CD14-positive monocyte (primary cell): ENCODE measurements around the gene CCS. TPM values are rescaled to one million over a fixed set of nuclear protein-coding genes. Genes with fewer than 3 reads are reported as not detected.
A peak's percentile ranks its signal among the peaks of the same experiment; 100 is the strongest.

Source experiments
- DNase-seq, 3 donors: peaks; one replicate each; pipeline ENCODE4 v3.0.0-alpha.2; 2011 to 2022
- H2AFZ ChIP-seq: 2 replicates; pipeline ENCODE4 v1.6.0; 2012; ENCODE audit warnings: mild to moderate bottlenecking, low read depth, low read length, inconsistent platforms; ENCODE audit not compliant: insufficient read depth, poor library complexity, severe bottlenecking
- H3K27ac ChIP-seq, 2 donors: 1 replicate in 1 of 2; 2 replicates in 1 of 2; pipeline ENCODE4 v1.5.1; 2012 to 2013; ENCODE audit warnings: low read length in 2 of 2, control low read depth in 1 of 2, inconsistent platforms in 1 of 2, low read depth in 1 of 2, mild to moderate bottlenecking in 1 of 2
- H3K27me3 ChIP-seq, 2 donors: one replicate each; pipeline versions ENCODE4 v1.6.0 to v1.6.1; 2011 to 2013; ENCODE audit warnings: low read length in 2 of 2; ENCODE audit not compliant: control insufficient read depth in 2 of 2, insufficient read depth in 2 of 2
- H3K36me3 ChIP-seq, 2 donors: replicated peaks in 1 of 2; 1 replicate in 1 of 2; 2 replicates in 1 of 2; pipeline versions ENCODE4 v1.5.1 to v1.6.1; 2012 to 2013; ENCODE audit warnings: low read length in 2 of 2, control low read depth in 1 of 2, inconsistent platforms in 1 of 2, mild to moderate bottlenecking in 1 of 2; ENCODE audit not compliant: insufficient read depth in 2 of 2, control insufficient read depth in 1 of 2
- H3K4me1 ChIP-seq, 2 donors: 1 replicate in 1 of 2; 2 replicates in 1 of 2; pipeline versions ENCODE4 v1.5.1 to v1.6.1; 2012 to 2013; ENCODE audit warnings: low read length in 2 of 2, control low read depth in 1 of 2, inconsistent platforms in 1 of 2, mild to moderate bottlenecking in 1 of 2, moderate library complexity in 1 of 2; ENCODE audit not compliant: insufficient read depth in 2 of 2, control insufficient read depth in 1 of 2
- H3K4me2 ChIP-seq: replicated peaks from 2 replicates; pipeline ENCODE3; 2012; ENCODE audit warnings: low read length, moderate library complexity, mild to moderate bottlenecking; ENCODE audit not compliant: poor library complexity, severe bottlenecking; ENCODE audit errors: extremely low read depth
- H3K4me3 ChIP-seq, 3 experiments: fragments of 200-600 bp in 1 of 3; sonication (generic) in 1 of 3; replicated peaks in 1 of 3; 1 replicate in 2 of 3; 2 replicates in 1 of 3; pipeline ENCODE4 v1.5.1; 2011 to 2013; ENCODE audit warnings: low read length in 3 of 3, mild to moderate bottlenecking in 3 of 3, control low read depth in 2 of 3, low read depth in 2 of 3, inconsistent platforms in 1 of 3, moderate library complexity in 1 of 3
- H3K79me2 ChIP-seq: 2 replicates; pipeline ENCODE4 v1.6.0; 2012; ENCODE audit warnings: mild to moderate bottlenecking, control low read depth, inconsistent platforms, low read length, moderate library complexity; ENCODE audit not compliant: insufficient read depth
- H3K9ac ChIP-seq: 2 replicates; pipeline ENCODE4 v1.6.0; 2017; ENCODE audit warnings: low read length, mild to moderate bottlenecking; ENCODE audit not compliant: insufficient read depth, poor library complexity, severe bottlenecking
- H3K9me3 ChIP-seq, 2 donors: replicated peaks in 1 of 2; 1 replicate in 1 of 2; 2 replicates in 1 of 2; pipeline versions ENCODE4 v1.5.1 to v1.6.1; 2012 to 2013; ENCODE audit warnings: low read length in 2 of 2, control low read depth in 1 of 2; ENCODE audit not compliant: control insufficient read depth in 1 of 2, insufficient read depth in 1 of 2
- H4K20me1 ChIP-seq: 2 replicates; pipeline ENCODE4 v1.6.0; 2012; ENCODE audit warnings: mild to moderate bottlenecking, low read length, control low read depth, moderate library complexity; ENCODE audit not compliant: insufficient read depth
- H3K27ac Mint-ChIP-seq, 7 donors: one replicate each; pipeline ENCODE4 v1.8.0; 2020; ENCODE audit warnings: mild to moderate bottlenecking in 7 of 7, mixed read lengths in 7 of 7, moderate library complexity in 6 of 7, inconsistent platforms in 2 of 7
- H3K27me3 Mint-ChIP-seq, 3 donors: one replicate each; pipeline ENCODE4 v1.8.0; 2021 to 2022; ENCODE audit warnings: low read depth in 3 of 3, mild to moderate bottlenecking in 3 of 3, mixed read lengths in 3 of 3, moderate library complexity in 3 of 3, inconsistent platforms in 1 of 3
- H3K36me3 Mint-ChIP-seq, 2 donors: one replicate each; pipeline ENCODE4 v1.8.0; 2020; ENCODE audit warnings: mixed read lengths in 2 of 2, inconsistent platforms in 1 of 2, mild to moderate bottlenecking in 1 of 2
- H3K4me1 Mint-ChIP-seq: one replicate; pipeline ENCODE4 v1.8.0; 2020; ENCODE audit warnings: mild to moderate bottlenecking, mixed read lengths
- H3K4me3 Mint-ChIP-seq, 2 donors: one replicate each; pipeline ENCODE4 v1.8.0; 2020; ENCODE audit warnings: mild to moderate bottlenecking in 2 of 2, mixed read lengths in 2 of 2, moderate library complexity in 1 of 2
- H3K9me3 Mint-ChIP-seq, 7 donors: one replicate each; pipeline ENCODE4 v1.8.0; 2020 to 2022; ENCODE audit warnings: mixed read lengths in 7 of 7, mild to moderate bottlenecking in 6 of 7, moderate library complexity in 6 of 7, inconsistent platforms in 2 of 7
- CTCF ChIP-seq: fragments of 200-600 bp; IDR thresholded peaks from one replicate; pipeline ENCODE4 v1.8.0; 2022; ENCODE audit warnings: antibody characterized with exemption, mild to moderate bottlenecking
- WGBS: methylation state at CpG from one replicate; pipeline ENCODE4 v1.1.5; 2013; ENCODE audit warnings: missing lambda C conversion rate; ENCODE audit not compliant: insufficient coverage; 5-methylcytosine and 5-hydroxymethylcytosine counted together
- intact Hi-C, 2 donors: fragments of 100-400 bp; cut with micrococcal nuclease; formaldehyde crosslinking; loops; one replicate each; pipeline versions ENCODE4 v1.15.0 to v1.15.1; 2023
- polyA plus RNA-seq, 3 donors: library from polyadenylated mRNA; depleted of rRNA in 1 of 3; unstranded in 2 of 3; stranded (reverse) in 1 of 3; fragments of 300-500 nt in 2 of 3; fragments of >200 nt in 1 of 3; fragmentation: Illumina TruSeq in 2 of 3; gene quantifications; 1 replicate in 2 of 3; 2 replicates in 1 of 3; pipeline ENCODE4 v1.2.3, GENCODE V29; 2012 to 2021

CCS gene
- polyA plus RNA-seq, 3 donors, result 26.9 to 67.9 (median 37.0) TPM

GRCh38 chr11:66631883-66632282 is 38.9 kb downstream of the CCS start:
- H3K4me2 ChIP-seq, result no peak overlapping the region
- no peak overlapping the region for H3K4me3 Mint-ChIP-seq

DNA sequence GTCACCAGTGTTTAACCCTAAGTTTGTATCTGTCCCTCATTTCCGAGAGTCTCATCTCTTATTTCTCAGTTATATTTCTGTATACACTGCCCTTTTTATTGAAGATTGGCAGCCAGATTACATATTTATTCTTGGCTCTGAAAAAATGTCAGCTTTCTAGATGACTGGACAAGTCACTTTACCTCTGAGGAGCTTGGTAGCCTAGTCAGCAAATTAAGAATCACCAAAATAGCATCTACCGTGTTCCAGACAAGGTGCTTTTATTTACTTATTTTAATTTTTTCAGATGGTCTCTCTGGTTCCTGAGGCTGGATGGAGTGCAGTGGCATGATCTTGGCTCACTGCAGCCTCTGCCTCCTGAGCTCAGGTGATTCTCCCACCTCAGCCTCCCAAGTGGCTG is 40.0 kb downstream of the CCS start:
- H3K9ac ChIP-seq, result no peak overlapping the region
- intact Hi-C loops, result no loop called here
- Mint-ChIP-seq H3K27ac (no peak overlapping the region), H3K27me3 (no peaks in the 10 kb centered on the region), H3K4me3 (no peak overlapping the region), H3K36me3 (peaks cover 32 to 55% of the 10 kb centered on the region in 2 donors), H3K9me3 (peaks cover 0 to 2% (median 0%) of the 10 kb centered on the region in 7 donors), H3K4me1 (peaks cover 9% of the 10 kb centered on the region)
- H3K36me3 ChIP-seq, result peaks cover 36 to 54% of the 10 kb centered on the region in 2 donors
- H3K9me3 ChIP-seq, result no peaks in the 10 kb centered on the region
- no peak overlapping the region for H3K4me2 ChIP-seq
- WGBS, result no CpG with 5 or more reads among the region's 2 CpGs
- H3K4me1 ChIP-seq, result peaks cover 8 to 10% of the 10 kb centered on the region in 2 donors
- no peak overlapping the region for H3K27ac ChIP-seq
- TF ChIP-seq CTCF, result no peak
- H3K79me2 ChIP-seq, result peaks cover 100% of the 10 kb centered on the region
- DNase-seq, result no peak
- H3K4me3 ChIP-seq, result no peak overlapping the region
- no peaks in the 10 kb centered on the region for H3K27me3 ChIP-seq
- peaks cover 81% of the 10 kb centered on the region for H4K20me1 ChIP-seq
- no peak overlapping the region for H2AFZ ChIP-seq

More at GRCh38 chr11:66631883-66632282, 38.9 kb downstream of the CCS start:
- Mint-ChIP-seq H3K27ac (peak overlapping the region in 1 of 7 donors; percentile 69), H3K36me3 (peaks cover 42 to 65% of the 10 kb centered on the region in 2 donors), H3K4me1 (peaks cover 2% of the 10 kb centered on the region), H3K27me3 (no peaks in the 10 kb centered on the region), H3K9me3 (peaks cover 0 to 2% (median 0%) of the 10 kb centered on the region in 7 donors)
- H4K20me1 ChIP-seq, result peaks cover 92% of the 10 kb centered on the region
- peaks cover 47 to 64% of the 10 kb centered on the region in 2 donors for H3K36me3 ChIP-seq
- no peak overlapping the region for H2AFZ ChIP-seq
- TF ChIP-seq CTCF, result no peak
- DNase-seq, result no peak
- no peaks in the 10 kb centered on the region for H3K27me3 ChIP-seq
- no peak overlapping the region for H3K4me3 ChIP-seq
- no peak overlapping the region for H3K9ac ChIP-seq
- no peaks in the 10 kb centered on the region for H3K9me3 ChIP-seq
- no peaks in the 10 kb centered on the region for H3K4me1 ChIP-seq
- 94% methylated on average over 2 of the region's 6 CpGs for WGBS
- peak overlapping the region in 1 of 2 donors; percentile 11 for H3K27ac ChIP-seq
- H3K79me2 ChIP-seq, result peaks cover 100% of the 10 kb centered on the region
- intact Hi-C loops, result no loop called here
